ENCODE results near the gene SELENOS. TPM values are rescaled to one million over a fixed set of nuclear protein-coding genes. Genes with fewer than 3 reads are reported as not detected.

The SELENOS gene
- polyA plus RNA-seq, 1 donor from 2014 or later = 136 TPM

- no peaks in the 10 kb centered on the region for H3K27me3 ChIP-seq (ENCODE audit: insufficient read depth, low read depth, low read length)
These were observed 32.3 kb upstream of the SELENOS start for GRCh38 chr15:101309436-101310160.

More at GRCh38 chr15:101309436-101310160, 32.3 kb upstream of the SELENOS start:
- Histone ChIP-seq H3F3A (ENCODE audit: insufficient read depth, low read length, poor library complexity, severe bottlenecking) (no peaks in the 10 kb centered on the region), H3K4me3 (ENCODE audit: low read length) (no peak overlapping the region), H3K9ac (ENCODE audit: low read length) (no peak overlapping the region), H3K36me3 (ENCODE audit: insufficient read depth, low read length) (no peaks in the 10 kb centered on the region), H3K4me2 (ENCODE audit: low read length) (no peak overlapping the region), H3K79me2 (replicated peaks; ENCODE audit: insufficient read depth, low read length) (no peaks in the 10 kb centered on the region), H3K9me2 (ENCODE audit: insufficient read depth, low read length) (no peaks in the 10 kb centered on the region), H3K9me3 (ENCODE audit: low read length) (no peaks in the 10 kb centered on the region), H2AFZ (ENCODE audit: low read depth, low read length) (no peak overlapping the region), H3K27ac (ENCODE audit: low read length) (no peak overlapping the region), H4K20me1 (ENCODE audit: insufficient read depth) (no peaks in the 10 kb centered on the region)
- TF ChIP-seq POLR2AphosphoS5 (IDR thresholded peaks at IDR 0.05) (no peak), MXI1 (conservative IDR thresholded peaks at IDR 0.05; ENCODE audit: poor library complexity, severe bottlenecking) (no peak), EZH2 (IDR thresholded peaks at IDR 0.05; ENCODE audit: borderline replicate concordance, insufficient read depth, low read length, poor library complexity, severe bottlenecking) (no peak), EP300 (conservative IDR thresholded peaks at IDR 0.05; ENCODE audit: poor library complexity, severe bottlenecking) (no peak), TAF1 (IDR thresholded peaks at IDR 0.05; ENCODE audit: low read depth) (no peak), SMC3 (conservative IDR thresholded peaks at IDR 0.05; ENCODE audit: poor library complexity) (no peak), REST (IDR thresholded peaks at IDR 0.05; ENCODE audit: borderline replicate concordance) (no peak), RAD21 (conservative IDR thresholded peaks at IDR 0.05) (no peak), CTCF (IDR thresholded peaks at IDR 0.05; ENCODE audit: poor library complexity, severe bottlenecking) (no peak)
